GM21526 (cell line): Measurements from ENCODE around the gene ASNS.
"Not testable (repeated sequence)": the region's sequence is repeated elsewhere in the genome, so short reads cannot be mapped to it uniquely, and the experiment has no call there.

ENCODE experiments used
- ATAC-seq: cut with Tn5 transposase; IDR thresholded peaks from one replicate; pipeline ENCODE4 v1.9.1; 2021; ENCODE audit warnings: moderate library complexity; ENCODE audit not compliant: unreplicated experiment, low FRiP score

Gene ASNS, protein sequence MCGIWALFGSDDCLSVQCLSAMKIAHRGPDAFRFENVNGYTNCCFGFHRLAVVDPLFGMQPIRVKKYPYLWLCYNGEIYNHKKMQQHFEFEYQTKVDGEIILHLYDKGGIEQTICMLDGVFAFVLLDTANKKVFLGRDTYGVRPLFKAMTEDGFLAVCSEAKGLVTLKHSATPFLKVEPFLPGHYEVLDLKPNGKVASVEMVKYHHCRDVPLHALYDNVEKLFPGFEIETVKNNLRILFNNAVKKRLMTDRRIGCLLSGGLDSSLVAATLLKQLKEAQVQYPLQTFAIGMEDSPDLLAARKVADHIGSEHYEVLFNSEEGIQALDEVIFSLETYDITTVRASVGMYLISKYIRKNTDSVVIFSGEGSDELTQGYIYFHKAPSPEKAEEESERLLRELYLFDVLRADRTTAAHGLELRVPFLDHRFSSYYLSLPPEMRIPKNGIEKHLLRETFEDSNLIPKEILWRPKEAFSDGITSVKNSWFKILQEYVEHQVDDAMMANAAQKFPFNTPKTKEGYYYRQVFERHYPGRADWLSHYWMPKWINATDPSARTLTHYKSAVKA

DNA sequence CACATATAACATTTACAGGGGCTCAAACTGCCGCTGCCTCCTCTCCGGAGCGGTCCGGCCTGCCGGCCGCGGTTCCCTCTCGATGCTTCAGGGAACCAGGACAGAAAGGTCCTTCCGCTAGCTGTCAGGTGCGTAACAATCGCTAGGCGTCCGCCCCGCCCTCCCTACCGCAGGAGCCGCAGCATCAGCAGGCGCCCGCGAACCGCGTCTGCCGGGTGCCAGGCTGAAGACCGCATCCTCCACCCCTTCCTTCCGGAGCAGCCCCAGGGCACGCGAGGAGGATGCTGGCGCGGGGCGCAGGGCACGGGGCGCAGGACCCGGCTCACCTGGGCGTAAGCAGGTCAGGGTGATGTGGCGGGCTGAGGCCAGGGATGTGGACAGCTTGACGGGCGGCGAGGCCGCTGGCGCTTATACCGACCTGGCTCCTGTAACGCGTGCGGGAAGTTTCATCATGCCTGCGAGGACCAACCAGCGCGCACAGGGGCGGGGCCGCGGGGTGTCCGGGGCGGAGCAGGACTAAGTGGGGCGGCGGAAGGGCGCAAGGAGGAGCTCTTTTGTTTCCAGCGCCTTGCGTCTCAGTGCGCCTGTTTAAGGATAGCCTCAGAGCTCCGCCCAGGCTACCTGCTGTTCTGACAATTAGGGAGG is at the start of gene ASNS:
Gene ASNS (minus strand): TSS at position 384 of the 645 bp plus-strand sequence. CDS start 3,252 bp downstream, outside the sequence.
- ATAC-seq, result peak; percentile 99

DNA sequence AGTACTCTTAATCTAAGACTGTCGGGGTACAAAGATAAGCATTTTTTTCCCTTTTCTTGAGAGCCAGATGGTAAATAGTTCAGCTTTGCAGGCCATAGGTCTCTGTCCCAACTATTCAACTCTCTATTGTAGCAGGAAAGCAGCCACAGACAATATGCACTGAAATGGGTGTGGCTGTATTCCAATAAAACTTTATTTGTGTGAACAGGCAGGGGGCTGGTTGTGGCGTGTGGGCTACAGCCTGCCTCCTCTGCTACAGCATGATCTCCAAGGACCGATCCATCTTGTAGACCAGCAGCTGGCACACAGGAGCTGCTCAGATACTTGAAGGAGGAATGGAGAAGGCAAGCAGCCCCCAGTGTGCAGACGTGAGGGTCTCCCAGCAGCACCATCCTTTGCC is 49.0 kb upstream of the ASNS start:
- not testable (repeated sequence) for ATAC-seq

DNA sequence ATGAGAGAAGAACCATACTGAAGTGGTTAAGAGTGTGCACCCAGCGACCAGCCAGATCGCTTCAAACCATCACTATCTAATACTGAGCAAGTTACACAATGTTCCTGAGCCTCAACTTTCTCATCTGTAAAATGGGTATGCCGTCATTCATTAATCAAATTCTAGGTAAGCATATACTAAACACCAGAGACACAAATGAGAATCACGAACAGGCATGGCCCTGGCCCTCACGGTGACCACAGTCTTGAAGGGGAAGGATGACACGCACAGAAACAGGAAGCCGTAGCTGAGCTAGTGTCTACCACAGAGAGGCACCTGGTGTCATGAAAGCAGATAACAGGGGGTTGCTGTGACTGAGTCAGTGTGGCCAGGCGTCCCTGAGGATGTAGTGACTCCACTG is 43.1 kb upstream of the ASNS start:
- not testable (repeated sequence) for ATAC-seq

DNA sequence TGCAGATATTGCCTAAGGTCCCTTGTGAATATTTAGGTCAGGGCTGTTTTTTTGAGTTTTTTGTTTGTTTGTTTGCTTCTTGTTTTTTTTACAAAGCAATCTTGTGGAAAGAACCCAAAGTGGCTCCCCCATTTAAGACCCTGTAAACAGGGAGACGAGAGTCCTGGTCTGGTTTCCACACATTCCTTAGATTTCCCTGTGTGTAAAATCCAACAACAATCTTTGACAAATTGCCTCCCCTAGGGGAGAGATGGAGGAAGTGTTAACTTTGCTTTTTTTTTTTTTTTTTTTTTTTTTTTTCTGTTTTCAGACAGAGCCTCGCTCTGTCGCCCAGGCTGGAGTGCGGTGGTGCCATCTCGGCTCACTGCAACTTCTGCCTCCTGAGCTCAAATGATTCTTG is 40.1 kb upstream of the ASNS start:
- not testable (repeated sequence) for ATAC-seq

DNA sequence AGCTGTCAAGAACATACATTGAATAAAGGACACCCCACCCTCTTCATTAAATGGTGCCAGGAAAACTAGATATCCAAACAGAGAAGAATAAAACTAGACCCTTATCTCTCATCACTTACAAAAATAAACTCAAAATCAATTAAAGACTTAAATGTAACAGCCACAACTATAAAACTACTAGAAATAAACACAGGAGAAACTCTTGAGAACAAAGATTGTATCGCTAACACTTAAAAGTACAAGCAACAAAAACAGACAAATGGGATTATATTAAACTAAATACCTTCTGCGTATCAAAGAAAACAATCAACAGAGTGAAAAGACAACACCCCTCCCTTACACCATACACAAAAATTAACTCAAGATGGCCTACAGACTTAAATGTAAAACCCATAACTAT is 24.7 kb upstream of the ASNS start:
- ATAC-seq, result not testable (repeated sequence)

DNA sequence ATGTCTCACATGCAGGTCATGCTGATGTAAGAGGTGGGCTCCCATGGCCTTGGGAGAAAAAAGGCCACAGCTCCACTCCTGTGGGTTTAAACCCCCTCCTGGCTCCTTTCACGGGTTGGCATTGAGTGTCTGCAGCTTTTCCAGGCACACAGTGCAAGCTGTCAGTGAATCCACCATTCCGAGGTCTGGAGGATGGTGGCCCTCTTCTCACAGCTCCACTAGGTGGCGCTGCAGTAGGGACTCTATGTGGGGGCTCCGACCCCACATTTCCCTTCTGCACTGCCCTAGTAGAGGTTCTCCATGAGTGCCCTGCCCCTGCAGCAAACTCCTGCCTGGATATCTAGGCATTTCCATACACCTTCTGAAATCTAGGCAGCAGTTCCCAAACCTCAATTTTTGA is 19.5 kb upstream of the ASNS start:
- ATAC-seq, result not testable (repeated sequence)

DNA sequence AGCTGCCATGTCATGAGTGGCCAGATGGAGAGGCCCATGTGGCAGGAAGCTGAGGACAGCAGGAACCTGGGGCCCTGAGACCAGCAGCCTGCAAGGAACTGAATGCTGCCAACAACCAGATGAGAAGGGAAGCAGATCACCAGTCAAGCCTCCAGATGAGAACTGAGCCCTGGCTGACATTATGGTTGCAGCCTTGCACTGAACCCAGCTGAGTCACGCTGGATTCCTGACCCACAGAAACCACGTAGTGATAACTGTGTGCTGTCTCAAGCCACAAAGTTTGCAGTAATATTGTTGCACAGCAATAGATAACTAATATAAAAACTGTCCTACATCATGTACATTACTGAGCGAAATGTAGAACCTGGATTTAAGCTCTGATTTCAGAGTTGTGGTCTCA is 7.3 kb upstream of the ASNS start:
- not testable (repeated sequence) for ATAC-seq

DNA sequence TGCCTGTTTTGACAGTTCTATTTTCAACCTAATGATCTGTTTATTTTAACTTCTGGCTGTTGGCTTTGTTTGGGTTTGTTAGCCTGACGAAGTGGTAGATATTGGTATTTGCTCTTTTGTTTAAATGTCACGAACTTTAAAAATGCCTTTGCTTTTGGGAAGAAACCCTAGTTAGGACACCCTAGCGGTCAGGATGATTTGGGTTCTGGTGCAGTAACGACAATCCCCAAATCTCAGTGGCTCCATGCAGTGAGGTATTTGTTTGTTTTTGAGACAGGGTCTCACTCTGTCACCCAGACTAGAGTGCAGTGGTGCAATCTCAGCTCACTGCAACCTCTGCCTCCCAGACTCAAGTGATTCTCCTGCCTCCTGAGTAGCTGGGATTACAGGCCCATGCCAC is 2.7 kb upstream of the ASNS start:
- not testable (repeated sequence) for ATAC-seq

DNA sequence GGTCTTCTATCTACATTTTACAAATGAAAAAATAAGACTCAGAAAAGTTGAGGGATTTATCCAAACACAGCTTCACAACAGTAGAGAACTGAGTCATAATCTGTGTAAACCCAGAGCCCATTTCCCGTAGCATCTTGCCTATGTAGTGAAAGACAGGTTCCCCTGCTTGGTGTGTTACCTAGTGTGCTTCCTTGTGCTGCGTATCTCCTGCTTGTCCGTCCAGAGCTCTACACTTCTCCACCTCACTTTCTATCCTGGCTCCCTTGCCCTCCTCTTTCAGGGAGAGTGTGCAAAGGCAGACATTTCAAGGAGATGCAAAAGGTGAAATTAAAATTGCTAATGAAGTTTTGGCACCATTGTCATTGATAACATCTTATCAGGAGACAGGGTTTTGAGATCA is 1.4 kb upstream of the ASNS start:
- ATAC-seq, result no peak

DNA sequence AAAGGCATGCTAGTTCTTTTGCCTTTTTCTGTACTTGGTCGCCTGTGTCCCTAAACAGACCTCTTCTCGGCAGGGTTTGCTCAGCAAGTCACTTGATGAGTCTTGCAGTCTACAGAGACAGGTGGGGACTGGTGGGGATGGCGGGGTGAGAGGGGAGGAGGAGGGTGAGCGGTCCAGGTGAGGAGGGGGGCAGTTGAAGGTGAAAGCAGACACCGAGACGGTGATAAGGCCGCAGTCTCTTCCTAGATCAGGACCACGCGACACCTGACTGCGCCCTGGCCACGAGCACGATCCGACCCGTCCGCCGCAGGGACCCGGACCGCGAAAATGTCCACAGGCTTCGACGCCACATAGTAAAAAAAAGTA is 566 bp downstream of the ASNS start:
- ATAC-seq, result peak; percentile 29

DNA sequence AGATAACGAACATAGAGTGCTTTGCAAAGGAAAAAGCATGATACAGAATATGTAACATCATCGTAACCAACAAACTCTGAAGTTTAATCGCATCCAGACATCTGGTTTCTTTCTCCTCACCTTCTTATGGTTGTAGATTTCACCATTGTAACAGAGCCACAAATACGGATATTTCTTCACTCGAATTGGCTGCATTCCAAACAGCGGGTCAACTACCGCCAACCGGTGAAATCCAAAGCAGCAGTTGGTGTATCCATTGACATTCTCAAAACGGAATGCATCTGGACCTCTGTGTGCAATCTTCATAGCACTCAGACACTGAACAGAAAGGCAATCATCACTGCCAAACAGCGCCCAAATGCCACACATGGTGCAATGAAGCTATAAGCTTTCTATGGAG is 3.4 kb downstream of the ASNS start:
- no peak for ATAC-seq

DNA sequence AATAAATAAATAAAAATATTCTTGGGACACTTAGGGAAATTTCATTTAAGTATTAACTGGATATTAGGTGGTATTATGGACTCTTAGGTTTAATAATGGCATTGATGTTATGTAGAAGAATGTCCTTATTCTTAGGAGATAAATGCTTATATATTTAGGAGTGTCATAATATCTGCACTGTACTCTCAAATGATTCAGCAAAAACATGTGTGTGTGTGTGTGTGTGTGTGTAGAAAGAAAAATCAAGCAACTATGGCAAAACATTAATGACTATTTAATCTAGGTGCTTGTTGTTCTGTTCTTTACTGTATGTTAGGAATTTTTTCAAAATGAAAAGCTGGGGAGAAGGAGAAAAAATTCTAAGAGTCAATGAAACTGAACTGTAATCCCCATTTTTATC is 3.9 kb downstream of the ASNS start:
- ATAC-seq, result no peak

DNA sequence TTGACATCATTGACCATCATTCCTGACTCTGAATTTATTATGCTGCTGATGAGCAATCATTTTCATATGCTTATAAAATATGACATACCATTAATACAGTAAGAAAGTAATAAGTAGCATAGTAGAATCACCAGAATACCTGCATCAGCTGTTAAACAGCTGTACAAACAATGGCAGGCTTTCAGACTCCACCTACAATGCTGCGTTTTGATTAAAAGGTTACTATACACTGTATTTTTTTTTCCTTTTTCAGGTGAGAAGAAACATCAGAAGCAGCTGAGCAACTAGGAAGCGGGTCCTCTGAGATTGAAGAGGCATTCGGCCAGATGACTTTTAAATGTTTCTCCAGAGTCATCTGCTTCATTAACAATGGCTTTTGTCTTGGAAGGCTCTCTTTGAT is 7.1 kb downstream of the ASNS start:
- no peak for ATAC-seq

DNA sequence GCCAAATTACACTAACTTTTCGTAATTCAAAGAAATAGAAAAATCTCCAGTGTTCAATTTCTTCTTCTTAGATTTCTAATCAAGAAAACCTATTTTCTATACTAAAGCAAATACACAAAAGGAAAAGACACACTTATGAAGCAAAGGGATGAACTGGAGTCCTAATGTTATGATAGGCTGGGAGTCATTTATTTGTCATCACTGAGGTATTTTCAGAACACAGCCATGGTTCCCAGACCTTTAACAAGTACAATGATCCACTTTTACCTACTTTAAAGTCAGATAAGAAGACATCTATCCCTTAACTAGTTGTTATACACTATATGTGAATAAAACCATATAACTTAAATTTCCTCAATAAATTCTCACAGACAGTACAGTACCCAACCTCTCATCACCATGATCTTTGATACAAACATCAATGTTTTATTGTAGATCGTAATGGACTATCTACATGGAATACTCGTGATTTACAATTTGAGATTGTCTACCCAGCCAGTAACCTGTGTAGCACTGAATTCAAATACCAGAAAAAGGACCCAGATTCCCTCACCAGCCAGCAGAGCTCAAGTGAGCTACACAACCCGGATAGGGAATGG is 12.5 kb downstream of the ASNS start:
- no peak for ATAC-seq

DNA sequence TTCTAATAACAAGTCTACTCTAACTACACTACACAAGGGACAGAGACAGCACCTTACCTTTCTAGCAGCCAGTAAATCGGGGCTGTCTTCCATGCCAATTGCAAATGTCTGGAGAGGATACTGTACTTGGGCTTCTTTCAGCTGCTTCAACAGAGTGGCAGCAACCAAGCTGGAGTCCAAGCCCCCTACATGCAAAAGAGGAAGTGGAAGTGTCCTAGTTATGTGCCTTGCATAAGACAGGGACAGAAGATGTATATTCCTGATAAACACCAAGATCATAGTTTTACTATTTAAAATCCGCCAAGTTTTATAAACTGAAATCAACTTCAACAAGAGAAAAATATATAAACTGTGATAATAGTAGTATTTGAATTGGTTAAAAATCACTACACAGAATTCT is 14.0 kb downstream of the ASNS start:
- no peak for ATAC-seq

DNA sequence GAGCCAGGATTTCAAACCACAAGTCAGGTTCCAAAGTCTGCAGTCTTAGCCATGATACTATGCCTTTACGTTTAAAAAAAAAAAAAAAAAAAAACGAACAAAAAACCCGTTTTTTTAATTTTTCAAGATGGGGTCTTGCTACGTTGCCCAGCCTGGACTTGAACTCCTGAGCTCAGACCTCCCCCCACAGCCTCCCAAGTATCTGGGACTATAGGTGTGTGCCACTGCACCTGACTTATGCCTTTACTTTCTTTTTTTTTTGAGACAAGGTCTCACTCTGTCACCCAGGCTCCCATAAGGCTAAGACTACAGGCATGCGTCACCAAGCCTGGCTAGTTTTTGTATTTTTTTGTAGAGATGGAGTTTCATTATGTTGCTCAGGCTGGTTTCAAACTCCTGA is 14.7 kb downstream of the ASNS start:
- no peak for ATAC-seq

DNA sequence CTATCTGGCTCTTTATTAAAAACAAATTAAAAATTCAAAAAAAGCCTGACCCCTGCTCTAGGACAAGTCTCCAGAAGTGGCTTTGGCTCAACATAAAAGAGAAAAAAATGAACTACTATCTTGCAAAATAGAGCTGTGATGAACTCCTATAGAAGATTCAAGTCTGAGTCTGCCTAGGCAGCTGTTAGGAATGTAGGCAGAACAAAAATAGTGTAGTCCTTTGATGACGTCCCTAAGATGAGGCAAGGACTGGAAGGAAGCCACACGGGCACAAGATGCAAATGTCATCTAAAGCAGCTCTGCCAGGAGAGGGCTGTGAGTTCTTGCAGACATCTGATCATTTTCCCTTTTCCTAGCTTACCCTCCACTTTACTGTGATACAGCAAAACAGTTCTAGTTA is 20.5 kb downstream of the ASNS start:
- no peak for ATAC-seq

DNA sequence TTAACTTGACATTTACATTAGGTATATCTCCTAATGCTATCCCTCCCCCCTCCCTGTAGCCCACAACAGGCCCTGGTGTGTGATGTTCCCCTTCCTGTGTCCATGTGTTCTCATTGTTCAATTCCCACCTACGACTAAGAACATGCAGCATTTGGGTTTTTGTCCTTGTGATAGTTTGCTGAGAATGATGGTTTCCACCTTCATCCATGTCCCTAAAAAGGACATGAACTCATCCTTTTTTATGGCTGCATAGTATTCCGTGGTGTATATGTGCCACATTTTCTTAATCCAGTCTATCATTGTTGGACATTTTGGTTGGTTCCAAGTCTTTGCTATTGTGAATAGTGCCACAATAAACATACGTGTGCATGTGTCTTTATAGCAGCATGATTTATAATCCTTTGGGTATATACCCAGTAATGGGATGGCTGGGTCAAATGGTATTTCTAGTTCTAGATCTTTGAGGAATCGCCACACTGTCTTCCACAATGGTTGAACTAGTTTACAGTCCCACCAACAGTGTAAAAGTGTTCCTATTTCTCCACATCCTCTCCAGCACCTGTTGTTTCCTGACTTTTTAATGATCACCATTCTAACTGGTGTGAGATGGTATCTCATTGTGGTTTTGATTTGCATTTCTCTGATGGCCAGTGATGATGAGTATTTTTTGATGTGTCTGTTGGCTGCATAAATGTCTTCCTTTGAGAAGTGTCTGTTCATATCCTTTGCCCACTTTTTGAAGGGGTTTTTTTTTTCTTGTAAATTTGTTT is 21.8 kb downstream of the ASNS start:
- not testable (repeated sequence) for ATAC-seq

DNA sequence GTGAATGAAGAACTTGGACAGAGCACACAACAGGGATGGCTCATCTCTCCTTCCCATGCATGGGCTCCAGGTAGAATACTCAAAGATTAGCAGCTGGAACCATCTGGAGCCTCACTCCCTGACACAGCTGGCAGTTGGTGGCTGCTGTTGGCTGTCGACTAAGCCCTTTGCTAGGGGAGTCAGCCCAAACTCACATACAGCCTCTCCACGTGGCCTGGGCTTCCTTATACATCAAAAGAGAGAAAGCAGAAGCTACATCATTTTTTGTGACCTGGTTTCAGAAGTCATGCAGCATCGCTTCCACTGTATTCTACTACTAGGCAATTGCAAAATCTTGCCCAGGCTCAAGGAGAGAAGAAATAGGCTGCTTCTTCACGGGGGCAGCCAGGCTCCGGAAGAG is 24.4 kb downstream of the ASNS start:
- no peak for ATAC-seq

DNA sequence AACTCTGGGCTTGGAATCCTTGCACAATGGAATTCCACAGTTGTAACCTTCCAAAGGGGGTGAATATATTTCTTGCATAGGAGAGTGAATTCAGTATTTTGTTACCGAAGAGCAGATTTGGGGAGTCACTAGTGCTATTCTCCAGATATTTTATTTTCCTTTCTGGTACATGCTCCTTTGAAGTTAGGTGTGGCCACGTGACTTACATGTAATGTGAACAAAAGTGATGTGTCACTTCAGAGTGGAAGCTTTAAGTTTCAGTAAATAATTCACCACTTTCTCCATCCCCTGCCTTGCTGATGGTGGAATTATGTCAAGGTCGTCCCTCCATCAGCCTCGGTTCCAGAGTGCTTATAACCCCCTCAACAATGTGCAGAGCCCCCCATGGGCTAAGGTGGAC is 25.3 kb downstream of the ASNS start:
- no peak for ATAC-seq
